ENCODE data around the gene C20orf202.

Gene C20orf202

GRCh38 chr20:1166948-1167720 lies 36.1 kb upstream of the C20orf202 start:
- no peaks in the 10 kb centered on the region for H3K27me3 ChIP-seq (ENCODE audit: insufficient read depth, low read length)
- H3K36me3 ChIP-seq (ENCODE audit: insufficient read depth, low read length): peaks cover 24% of the 10 kb centered on the region
- H3K27ac ChIP-seq (ENCODE audit: low read depth, low read length): no peak overlapping the region
- no peaks in the 10 kb centered on the region for H3K79me2 ChIP-seq (ENCODE audit: control insufficient read depth, insufficient read depth, low read length, unreplicated experiment)
- H3K4me3 ChIP-seq (ENCODE audit: low read depth, low read length): no peak overlapping the region
- no peak overlapping the region for H2AFZ ChIP-seq (ENCODE audit: low read length, unreplicated experiment)
- H3K4me1 ChIP-seq (ENCODE audit: control insufficient read depth, insufficient read depth, low read length, unreplicated experiment): no peaks in the 10 kb centered on the region

- H3K36me3 ChIP-seq (ENCODE audit: insufficient read depth, low read length): peaks cover 19% of the 10 kb centered on the region
- H3K27ac ChIP-seq (ENCODE audit: low read depth, low read length): no peak overlapping the region
These were observed 34.0 kb upstream of the C20orf202 start for GRCh38 chr20:1169224-1169623.

GRCh38 chr20:1171461-1172093 lies 31.7 kb upstream of the C20orf202 start:
- Histone ChIP-seq H3K4me3 (ENCODE audit: low read depth, low read length) (no peak overlapping the region), H2AFZ (ENCODE audit: low read length, unreplicated experiment) (no peak overlapping the region), H3K27me3 (ENCODE audit: insufficient read depth, low read length) (no peaks in the 10 kb centered on the region), H3K27ac (ENCODE audit: low read depth, low read length) (no peak overlapping the region), H3K4me1 (ENCODE audit: control insufficient read depth, insufficient read depth, low read length, unreplicated experiment) (no peaks in the 10 kb centered on the region), H3K36me3 (ENCODE audit: insufficient read depth, low read length) (peaks cover 11% of the 10 kb centered on the region; the same call in 1 of the 2 replicates), H3K79me2 (ENCODE audit: control insufficient read depth, insufficient read depth, low read length, unreplicated experiment) (no peaks in the 10 kb centered on the region)

More at GRCh38 chr20:1169224-1169623, 34.0 kb upstream of the C20orf202 start:
- H3K4me3 ChIP-seq (ENCODE audit: low read depth, low read length): no peak overlapping the region
- no peaks in the 10 kb centered on the region for H3K27me3 ChIP-seq (ENCODE audit: insufficient read depth, low read length)
- no peaks in the 10 kb centered on the region for H3K4me1 ChIP-seq (ENCODE audit: control insufficient read depth, insufficient read depth, low read length, unreplicated experiment)
- H3K79me2 ChIP-seq (ENCODE audit: control insufficient read depth, insufficient read depth, low read length, unreplicated experiment): no peaks in the 10 kb centered on the region
- no peak overlapping the region for H2AFZ ChIP-seq (ENCODE audit: low read length, unreplicated experiment)

GRCh38 chr20:1173698-1174097 lies 29.6 kb upstream of the C20orf202 start:
- H3K4me3 ChIP-seq (ENCODE audit: low read depth, low read length): no peak overlapping the region
- no peaks in the 10 kb centered on the region for H3K4me1 ChIP-seq (ENCODE audit: control insufficient read depth, insufficient read depth, low read length, unreplicated experiment)
- H2AFZ ChIP-seq (ENCODE audit: low read length, unreplicated experiment): no peak overlapping the region
- no peaks in the 10 kb centered on the region for H3K27me3 ChIP-seq (ENCODE audit: insufficient read depth, low read length)
- H3K79me2 ChIP-seq (ENCODE audit: control insufficient read depth, insufficient read depth, low read length, unreplicated experiment): no peaks in the 10 kb centered on the region
- no peak overlapping the region for H3K27ac ChIP-seq (ENCODE audit: low read depth, low read length)
- H3K36me3 ChIP-seq (ENCODE audit: insufficient read depth, low read length): no peaks in the 10 kb centered on the region

GRCh38 chr20:1174787-1175186 lies 28.5 kb upstream of the C20orf202 start:
- Histone ChIP-seq H2AFZ (ENCODE audit: low read length, unreplicated experiment) (no peak overlapping the region), H3K27ac (ENCODE audit: low read depth, low read length) (no peak overlapping the region), H3K36me3 (ENCODE audit: insufficient read depth, low read length) (no peaks in the 10 kb centered on the region), H3K27me3 (ENCODE audit: insufficient read depth, low read length) (no peaks in the 10 kb centered on the region), H3K4me3 (ENCODE audit: low read depth, low read length) (no peak overlapping the region), H3K4me1 (ENCODE audit: control insufficient read depth, insufficient read depth, low read length, unreplicated experiment) (no peaks in the 10 kb centered on the region), H3K79me2 (ENCODE audit: control insufficient read depth, insufficient read depth, low read length, unreplicated experiment) (no peaks in the 10 kb centered on the region)

- Histone ChIP-seq H2AFZ (ENCODE audit: low read length, unreplicated experiment) (no peak overlapping the region), H3K4me1 (ENCODE audit: control insufficient read depth, insufficient read depth, low read length, unreplicated experiment) (no peaks in the 10 kb centered on the region), H3K79me2 (ENCODE audit: control insufficient read depth, insufficient read depth, low read length, unreplicated experiment) (no peaks in the 10 kb centered on the region), H3K4me3 (ENCODE audit: low read depth, low read length) (no peak overlapping the region), H3K36me3 (ENCODE audit: insufficient read depth, low read length) (no peaks in the 10 kb centered on the region), H3K27me3 (ENCODE audit: insufficient read depth, low read length) (peaks cover 5% of the 10 kb centered on the region; the same call in 1 of the 2 replicates), H3K27ac (ENCODE audit: low read depth, low read length) (no peak overlapping the region)
These were observed 25.6 kb upstream of the C20orf202 start for GRCh38 chr20:1177680-1178079.

GRCh38 chr20:1178103-1178502 lies 25.2 kb upstream of the C20orf202 start:
- no peaks in the 10 kb centered on the region for H3K79me2 ChIP-seq (ENCODE audit: control insufficient read depth, insufficient read depth, low read length, unreplicated experiment)
- no peaks in the 10 kb centered on the region for H3K4me1 ChIP-seq (ENCODE audit: control insufficient read depth, insufficient read depth, low read length, unreplicated experiment)
- H2AFZ ChIP-seq (ENCODE audit: low read length, unreplicated experiment): no peak overlapping the region
- no peaks in the 10 kb centered on the region for H3K36me3 ChIP-seq (ENCODE audit: insufficient read depth, low read length)
- H3K27me3 ChIP-seq (ENCODE audit: insufficient read depth, low read length): peaks cover 7% of the 10 kb centered on the region; the same call in 1 of the 2 replicates
- no peak overlapping the region for H3K27ac ChIP-seq (ENCODE audit: low read depth, low read length)
- H3K4me3 ChIP-seq (ENCODE audit: low read depth, low read length): no peak overlapping the region

- Histone ChIP-seq H2AFZ (ENCODE audit: low read length, unreplicated experiment) (no peak overlapping the region), H3K27me3 (ENCODE audit: insufficient read depth, low read length) (peaks cover 12% of the 10 kb centered on the region; the same call in 1 of the 2 replicates), H3K4me3 (ENCODE audit: low read depth, low read length) (no peak overlapping the region), H3K79me2 (ENCODE audit: control insufficient read depth, insufficient read depth, low read length, unreplicated experiment) (no peaks in the 10 kb centered on the region), H3K36me3 (ENCODE audit: insufficient read depth, low read length) (no peaks in the 10 kb centered on the region), H3K4me1 (ENCODE audit: control insufficient read depth, insufficient read depth, low read length, unreplicated experiment) (no peaks in the 10 kb centered on the region), H3K27ac (ENCODE audit: low read depth, low read length) (no peak overlapping the region)
These were observed 24.6 kb upstream of the C20orf202 start for GRCh38 chr20:1178623-1179022.

GRCh38 chr20:1180949-1181348 lies 22.3 kb upstream of the C20orf202 start:
- H3K36me3 ChIP-seq (ENCODE audit: insufficient read depth, low read length): no peaks in the 10 kb centered on the region
- H3K27ac ChIP-seq (ENCODE audit: low read depth, low read length): no peak overlapping the region
- H3K4me3 ChIP-seq (ENCODE audit: low read depth, low read length): no peak overlapping the region
- no peaks in the 10 kb centered on the region for H3K4me1 ChIP-seq (ENCODE audit: control insufficient read depth, insufficient read depth, low read length, unreplicated experiment)
- H2AFZ ChIP-seq (ENCODE audit: low read length, unreplicated experiment): no peak overlapping the region
- H3K79me2 ChIP-seq (ENCODE audit: control insufficient read depth, insufficient read depth, low read length, unreplicated experiment): no peaks in the 10 kb centered on the region
- H3K27me3 ChIP-seq (ENCODE audit: insufficient read depth, low read length): peaks cover 30% of the 10 kb centered on the region

- Histone ChIP-seq H3K27me3 (ENCODE audit: insufficient read depth, low read length) (peaks cover 33% of the 10 kb centered on the region), H2AFZ (ENCODE audit: low read length, unreplicated experiment) (no peak overlapping the region), H3K4me3 (ENCODE audit: low read depth, low read length) (no peak overlapping the region), H3K4me1 (ENCODE audit: control insufficient read depth, insufficient read depth, low read length, unreplicated experiment) (no peaks in the 10 kb centered on the region), H3K36me3 (ENCODE audit: insufficient read depth, low read length) (no peaks in the 10 kb centered on the region), H3K79me2 (ENCODE audit: control insufficient read depth, insufficient read depth, low read length, unreplicated experiment) (no peaks in the 10 kb centered on the region), H3K27ac (ENCODE audit: low read depth, low read length) (no peak overlapping the region)
These were observed 21.1 kb upstream of the C20orf202 start for GRCh38 chr20:1182106-1182505.

- Histone ChIP-seq H2AFZ (ENCODE audit: low read length, unreplicated experiment) (no peak overlapping the region), H3K79me2 (ENCODE audit: control insufficient read depth, insufficient read depth, low read length, unreplicated experiment) (no peaks in the 10 kb centered on the region), H3K36me3 (ENCODE audit: insufficient read depth, low read length) (no peaks in the 10 kb centered on the region), H3K4me1 (ENCODE audit: control insufficient read depth, insufficient read depth, low read length, unreplicated experiment) (no peaks in the 10 kb centered on the region), H3K27me3 (ENCODE audit: insufficient read depth, low read length) (peaks cover 39% of the 10 kb centered on the region), H3K4me3 (ENCODE audit: low read depth, low read length) (no peak overlapping the region), H3K27ac (ENCODE audit: low read depth, low read length) (no peak overlapping the region)
These were observed 20.1 kb upstream of the C20orf202 start for GRCh38 chr20:1183153-1183552.
